Lower leg skin (tissue), 4 donors: ENCODE measurements around the gene HOMER2. TPM values are rescaled to one million over a fixed set of nuclear protein-coding genes. Genes with fewer than 3 reads are reported as not detected.

ENCODE experiments used
- DNase-seq, 2 donors: peaks; one replicate each; pipeline ENCODE4 v3.0.0-alpha.2; 2019; ENCODE audit warnings: low spot score in 2 of 2
- H3K4me3 ChIP-seq: fragments of 200-600 bp; sonication (generic); 2 replicates; pipeline ENCODE4 v1.5.1; 2017; ENCODE audit warnings: mild to moderate bottlenecking, low read depth; ENCODE audit not compliant: poor library complexity, severe bottlenecking
- POLR2A ChIP-seq, 2 donors: fragments of 450-650 bp; IDR thresholded peaks; one replicate each; pipeline ENCODE4 v1.6.1; 2016 to 2017; ENCODE audit warnings: antibody characterized with exemption in 2 of 2, mild to moderate bottlenecking in 1 of 2, moderate library complexity in 1 of 2
- WGBS, 2 donors: methylation state at CpG; one replicate each; pipeline ENCODE4 v1.1.5; 2018; 5-methylcytosine and 5-hydroxymethylcytosine counted together
- intact Hi-C: fragments of 100-400 bp; cut with DNase I; formaldehyde crosslinking; loops from one replicate; pipeline ENCODE4 v1.15.0; 2023; ENCODE audit warnings: low total_unique reads
- total RNA-seq, 4 donors: library from RNA; depleted of rRNA; stranded (reverse); fragments of >200 nt; gene quantifications; one replicate each; pipeline ENCODE4 v1.1.0, GENCODE V29; 2016
- TF ChIP-seq, protein P1 (sequence below), 3 donors: fragments of 450-650 bp; IDR thresholded peaks; one replicate each; pipeline ENCODE4 v1.5.1; 2016; ENCODE audit warnings: antibody characterized with exemption in 3 of 3, mild to moderate bottlenecking in 3 of 3, moderate library complexity in 2 of 3

HOMER2 gene
- total RNA-seq, 4 donors from 2014 or later, result 88.3 to 129 (median 108) TPM

DNA sequence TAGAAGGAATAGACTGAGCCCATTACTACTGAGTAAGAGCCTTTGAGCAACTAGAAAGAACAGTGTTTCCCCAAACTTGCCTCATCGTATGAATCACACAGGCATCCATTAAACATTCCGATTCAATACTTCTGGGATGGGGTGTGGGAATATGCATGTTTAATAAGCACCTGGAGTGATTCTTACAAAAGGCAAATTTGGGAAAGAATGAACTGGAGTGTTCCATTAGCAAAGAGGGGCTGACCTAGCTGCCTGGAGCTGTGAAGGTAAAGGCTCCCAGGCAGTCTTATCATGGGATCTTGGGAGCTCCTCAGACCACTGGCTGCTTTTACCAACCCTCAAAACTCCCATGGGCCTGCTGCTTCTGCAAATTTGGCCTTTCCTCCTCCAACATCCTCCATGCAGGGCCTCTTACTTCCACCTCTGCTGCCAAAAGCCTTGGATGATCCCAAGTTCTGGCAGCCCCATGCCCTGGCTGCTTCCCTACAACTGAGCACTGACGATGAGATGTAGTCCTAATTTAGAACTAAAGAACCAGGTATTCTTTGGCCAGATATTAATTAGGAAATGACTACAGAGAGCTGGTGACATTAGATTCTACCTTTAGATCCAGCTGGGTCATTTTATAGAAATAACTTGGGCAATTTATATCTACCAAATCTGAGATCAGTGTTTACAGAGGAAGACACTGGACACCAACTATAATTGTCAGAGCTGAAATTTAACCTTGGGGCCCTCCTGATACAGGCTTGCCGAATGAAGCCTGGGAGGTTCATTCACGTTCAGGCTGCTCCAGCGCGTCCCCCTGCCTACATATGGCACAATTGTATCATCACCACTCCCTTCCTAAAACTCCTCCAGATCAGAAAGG lies 11.2 kb upstream of the HOMER2 start:
- no peak overlapping the region for H3K4me3 ChIP-seq
- no peak for DNase-seq
- 81 to 82% methylated on average over 7 of the region's 7 CpGs for WGBS, 2 donors
- intact Hi-C loops, result no loop called here
- no peak for TF ChIP-seq POLR2A (IDR thresholded peaks at IDR 0.05)
- TF ChIP-seq, protein P1, sequence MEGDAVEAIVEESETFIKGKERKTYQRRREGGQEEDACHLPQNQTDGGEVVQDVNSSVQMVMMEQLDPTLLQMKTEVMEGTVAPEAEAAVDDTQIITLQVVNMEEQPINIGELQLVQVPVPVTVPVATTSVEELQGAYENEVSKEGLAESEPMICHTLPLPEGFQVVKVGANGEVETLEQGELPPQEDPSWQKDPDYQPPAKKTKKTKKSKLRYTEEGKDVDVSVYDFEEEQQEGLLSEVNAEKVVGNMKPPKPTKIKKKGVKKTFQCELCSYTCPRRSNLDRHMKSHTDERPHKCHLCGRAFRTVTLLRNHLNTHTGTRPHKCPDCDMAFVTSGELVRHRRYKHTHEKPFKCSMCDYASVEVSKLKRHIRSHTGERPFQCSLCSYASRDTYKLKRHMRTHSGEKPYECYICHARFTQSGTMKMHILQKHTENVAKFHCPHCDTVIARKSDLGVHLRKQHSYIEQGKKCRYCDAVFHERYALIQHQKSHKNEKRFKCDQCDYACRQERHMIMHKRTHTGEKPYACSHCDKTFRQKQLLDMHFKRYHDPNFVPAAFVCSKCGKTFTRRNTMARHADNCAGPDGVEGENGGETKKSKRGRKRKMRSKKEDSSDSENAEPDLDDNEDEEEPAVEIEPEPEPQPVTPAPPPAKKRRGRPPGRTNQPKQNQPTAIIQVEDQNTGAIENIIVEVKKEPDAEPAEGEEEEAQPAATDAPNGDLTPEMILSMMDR (IDR thresholded peaks at IDR 0.05), result no peak

DNA sequence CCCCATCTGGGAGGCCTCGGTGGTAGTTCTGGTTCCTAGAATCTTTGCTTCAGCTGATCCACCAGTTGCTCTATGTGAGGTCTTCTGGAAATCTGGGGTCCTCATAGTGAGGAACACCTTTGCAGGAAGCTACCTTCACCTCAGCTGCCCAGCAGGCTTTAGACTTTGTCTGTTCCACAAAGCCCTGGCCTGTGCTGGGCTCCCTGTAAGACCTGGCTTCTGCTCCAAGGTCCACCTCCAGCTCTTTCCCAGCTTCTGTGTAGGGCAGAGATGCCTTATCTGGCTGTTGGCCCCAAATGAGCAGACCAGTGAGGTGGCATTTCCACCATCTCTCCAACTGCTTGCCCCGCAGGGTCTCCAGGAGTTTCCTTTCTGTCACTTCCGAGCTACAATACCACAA lies 8.2 kb upstream of the HOMER2 start:
- intact Hi-C loops, result no loop called here
- 79 to 81% methylated on average over 3 of the region's 3 CpGs for WGBS, 2 donors
- no peak for DNase-seq
- no peak for TF ChIP-seq POLR2A (IDR thresholded peaks at IDR 0.05)
- TF ChIP-seq, protein P1 (IDR thresholded peaks at IDR 0.05), result no peak
- no peak overlapping the region for H3K4me3 ChIP-seq

DNA sequence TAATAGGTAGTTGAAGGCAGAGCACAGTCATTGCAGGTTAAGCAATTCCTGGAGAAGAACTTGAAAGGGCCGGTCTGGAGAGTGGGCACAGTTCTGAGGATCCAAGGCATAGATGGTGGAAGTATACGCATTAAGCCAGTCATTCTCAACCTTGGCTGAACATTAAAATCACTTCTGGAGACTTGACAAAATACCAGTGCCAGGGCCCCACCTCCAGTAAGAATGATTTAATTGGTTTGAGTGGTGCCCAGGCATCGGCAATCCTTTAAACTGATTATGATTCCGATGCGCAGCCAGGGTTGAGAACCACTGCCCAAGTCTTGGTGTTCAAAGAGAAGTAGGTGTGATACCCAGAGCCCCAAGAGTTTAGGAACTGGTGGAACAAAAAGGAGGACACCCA lies 6.9 kb upstream of the HOMER2 start:
- DNase-seq, result no peak
- intact Hi-C loops, result no loop called here
- TF ChIP-seq, protein P1 (IDR thresholded peaks at IDR 0.05), result no peak
- TF ChIP-seq POLR2A (IDR thresholded peaks at IDR 0.05), result no peak
- WGBS, 2 donors, result 60 to 72% methylated on average over 5 of the region's 5 CpGs
- H3K4me3 ChIP-seq, result no peak overlapping the region

DNA sequence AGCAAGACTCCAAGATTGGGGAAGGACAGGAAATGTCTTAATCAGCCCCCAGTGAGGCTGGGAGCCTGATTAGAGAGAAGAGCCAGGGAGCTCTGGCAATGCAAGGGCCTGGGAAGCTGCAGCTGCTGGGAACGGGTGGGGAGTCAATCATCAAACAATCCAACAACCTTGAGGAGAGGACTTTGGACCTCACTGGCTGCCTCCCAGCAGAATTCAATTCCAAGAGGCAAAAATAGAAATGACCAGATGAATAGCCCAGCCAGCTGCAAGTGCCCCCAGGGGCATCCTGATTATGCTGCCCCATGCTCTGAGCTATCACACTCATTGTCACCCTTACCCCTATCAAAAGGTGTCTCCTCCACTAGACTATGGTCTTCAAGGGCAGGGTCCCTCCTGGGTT lies 6.1 kb upstream of the HOMER2 start:
- TF ChIP-seq, protein P1 (IDR thresholded peaks at IDR 0.05), result no peak
- TF ChIP-seq POLR2A (IDR thresholded peaks at IDR 0.05), result no peak
- WGBS, 2 donors, result 54 to 58% methylated on average over 1 of the region's 1 CpG
- DNase-seq, result no peak
- no peak overlapping the region for H3K4me3 ChIP-seq
- intact Hi-C loops, result no loop called here

DNA sequence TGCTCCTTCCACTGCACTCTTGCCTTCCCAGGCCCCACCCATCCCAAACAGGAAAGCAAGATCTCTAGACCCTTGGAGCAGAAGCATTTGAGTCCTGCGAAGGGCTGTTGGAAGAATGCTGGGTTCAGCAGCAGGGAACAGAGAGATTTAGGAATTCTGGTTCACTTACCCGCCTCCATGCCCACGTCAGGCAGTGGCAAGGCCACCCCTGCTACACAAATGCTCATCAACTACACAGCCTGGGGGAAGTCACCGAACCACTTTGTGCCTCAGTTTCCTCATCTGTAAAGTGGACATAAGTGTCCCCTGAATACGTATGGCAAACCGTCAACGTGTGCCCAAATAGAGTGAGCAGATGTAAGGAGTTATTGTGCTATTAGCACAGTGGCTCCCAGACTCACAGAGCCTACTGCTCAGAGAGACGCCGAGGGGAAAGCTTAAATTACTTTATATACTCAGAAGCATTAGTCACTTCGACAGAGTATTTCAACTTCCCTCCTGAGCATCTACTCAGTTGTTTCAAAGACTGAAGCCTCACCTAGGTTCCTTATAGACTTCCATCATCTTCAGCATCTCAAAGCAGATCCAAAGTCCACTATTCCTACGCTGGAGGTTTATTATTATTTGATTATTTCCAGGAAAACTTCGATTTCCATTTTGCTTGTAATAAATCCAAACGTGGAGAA lies 905 bp downstream of the HOMER2 start:
- intact Hi-C loops, result no loop called here
- whole genome bisulfite sequencing, 2 donors, result 38 to 44% methylated on average over 13 of the region's 13 CpGs
- peak overlapping the region; percentile 42 for H3K4me3 ChIP-seq
- TF ChIP-seq, protein P1 (IDR thresholded peaks at IDR 0.05), result no peak
- no peak for TF ChIP-seq POLR2A (IDR thresholded peaks at IDR 0.05)
- no peak for DNase-seq
